Measurements from ENCODE around the gene SYN1.

DNA sequence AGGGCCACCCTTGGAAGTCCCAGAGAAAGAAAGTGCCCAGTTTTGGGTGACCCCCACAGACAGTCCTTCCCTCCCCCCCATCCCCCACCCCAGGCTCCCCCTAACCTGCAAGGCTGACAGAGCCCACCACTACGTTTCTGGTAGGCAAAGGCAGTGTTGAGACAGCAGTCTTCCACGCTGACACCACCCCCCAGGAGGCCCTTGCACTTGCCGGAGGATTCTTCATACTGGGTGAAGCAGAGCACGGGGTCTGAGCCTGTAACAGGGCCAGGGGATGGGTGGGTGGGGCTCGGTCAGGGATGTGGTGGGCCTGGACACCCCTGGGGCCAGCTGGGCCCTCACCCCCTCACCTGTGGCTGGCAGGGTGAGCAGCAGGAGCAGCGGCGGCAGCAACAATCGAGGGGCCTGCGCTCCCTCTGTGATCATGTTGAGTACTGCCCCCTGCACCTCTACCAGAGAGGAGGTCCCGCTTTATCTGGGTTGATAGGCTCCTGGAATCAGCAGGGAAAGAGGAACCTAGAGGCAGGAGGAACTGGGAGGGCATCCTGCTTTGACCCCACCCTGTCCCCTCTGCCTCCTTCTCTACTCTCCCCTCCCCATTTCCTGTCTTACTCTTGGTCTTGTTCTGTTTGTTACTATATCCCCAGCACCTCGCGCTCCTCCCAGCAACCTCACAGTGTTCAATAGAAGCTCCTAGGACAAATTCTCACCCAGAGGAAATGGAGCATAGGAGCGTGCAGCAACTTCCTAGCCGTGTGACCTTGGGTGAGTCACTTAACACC is 10.0 kb upstream of the SYN1 start, which contains the start of gene CFP:
- TF ChIP-seq, protein P1, sequence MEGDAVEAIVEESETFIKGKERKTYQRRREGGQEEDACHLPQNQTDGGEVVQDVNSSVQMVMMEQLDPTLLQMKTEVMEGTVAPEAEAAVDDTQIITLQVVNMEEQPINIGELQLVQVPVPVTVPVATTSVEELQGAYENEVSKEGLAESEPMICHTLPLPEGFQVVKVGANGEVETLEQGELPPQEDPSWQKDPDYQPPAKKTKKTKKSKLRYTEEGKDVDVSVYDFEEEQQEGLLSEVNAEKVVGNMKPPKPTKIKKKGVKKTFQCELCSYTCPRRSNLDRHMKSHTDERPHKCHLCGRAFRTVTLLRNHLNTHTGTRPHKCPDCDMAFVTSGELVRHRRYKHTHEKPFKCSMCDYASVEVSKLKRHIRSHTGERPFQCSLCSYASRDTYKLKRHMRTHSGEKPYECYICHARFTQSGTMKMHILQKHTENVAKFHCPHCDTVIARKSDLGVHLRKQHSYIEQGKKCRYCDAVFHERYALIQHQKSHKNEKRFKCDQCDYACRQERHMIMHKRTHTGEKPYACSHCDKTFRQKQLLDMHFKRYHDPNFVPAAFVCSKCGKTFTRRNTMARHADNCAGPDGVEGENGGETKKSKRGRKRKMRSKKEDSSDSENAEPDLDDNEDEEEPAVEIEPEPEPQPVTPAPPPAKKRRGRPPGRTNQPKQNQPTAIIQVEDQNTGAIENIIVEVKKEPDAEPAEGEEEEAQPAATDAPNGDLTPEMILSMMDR (IDR thresholded peaks at IDR 0.05; ENCODE audit: insufficient read depth, low read depth, low read length), result no peak
- TF ChIP-seq EZH2 (IDR thresholded peaks at IDR 0.05; ENCODE audit: insufficient read depth, low read length), result no peak
